Astrocyte of the spinal cord (primary cell): ENCODE data around the gene NRXN3.

Experiments used
- DNase-seq: peaks from one replicate; pipeline ENCODE4 v3.0.0; 2011; ENCODE audit warnings: low read depth, low spot score
- H3K4me3 ChIP-seq: 2 replicates; pipeline ENCODE4 v1.5.1; 2011; ENCODE audit warnings: low read depth, mild to moderate bottlenecking, low read length, moderate library complexity
- in situ Hi-C: cut with HindIII; loops from 2 replicates; pipeline ENCODE4 v1.10.0; 2017; ENCODE audit warnings: low sequenced_read_pairs
- TF ChIP-seq, protein P1 (sequence below): IDR thresholded peaks from 2 replicates; pipeline ENCODE4 v1.5.1; 2012; ENCODE audit warnings: low read depth, mild to moderate bottlenecking, low read length, inconsistent platforms

NRXN3 gene

DNA sequence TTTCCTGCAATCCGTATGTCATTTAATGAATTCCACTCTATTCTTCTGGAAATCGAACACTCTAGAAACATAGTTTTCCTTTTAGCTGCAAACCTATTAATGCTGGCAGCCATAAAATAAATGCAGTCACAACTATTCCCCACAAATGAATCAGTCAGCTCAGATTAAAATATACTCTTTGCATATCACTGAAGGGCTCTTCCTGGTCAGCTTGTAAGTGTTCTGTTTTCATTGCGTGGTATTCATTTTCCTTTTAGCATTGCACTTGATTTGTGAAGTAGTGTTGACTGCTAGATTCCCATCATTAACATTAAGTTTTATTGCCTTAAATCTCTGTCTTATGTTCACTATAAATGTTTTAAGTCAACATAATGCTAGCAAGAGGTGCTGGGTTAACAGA lies 1355.2 kb downstream of the NRXN3 start:
- TF ChIP-seq, protein P1, sequence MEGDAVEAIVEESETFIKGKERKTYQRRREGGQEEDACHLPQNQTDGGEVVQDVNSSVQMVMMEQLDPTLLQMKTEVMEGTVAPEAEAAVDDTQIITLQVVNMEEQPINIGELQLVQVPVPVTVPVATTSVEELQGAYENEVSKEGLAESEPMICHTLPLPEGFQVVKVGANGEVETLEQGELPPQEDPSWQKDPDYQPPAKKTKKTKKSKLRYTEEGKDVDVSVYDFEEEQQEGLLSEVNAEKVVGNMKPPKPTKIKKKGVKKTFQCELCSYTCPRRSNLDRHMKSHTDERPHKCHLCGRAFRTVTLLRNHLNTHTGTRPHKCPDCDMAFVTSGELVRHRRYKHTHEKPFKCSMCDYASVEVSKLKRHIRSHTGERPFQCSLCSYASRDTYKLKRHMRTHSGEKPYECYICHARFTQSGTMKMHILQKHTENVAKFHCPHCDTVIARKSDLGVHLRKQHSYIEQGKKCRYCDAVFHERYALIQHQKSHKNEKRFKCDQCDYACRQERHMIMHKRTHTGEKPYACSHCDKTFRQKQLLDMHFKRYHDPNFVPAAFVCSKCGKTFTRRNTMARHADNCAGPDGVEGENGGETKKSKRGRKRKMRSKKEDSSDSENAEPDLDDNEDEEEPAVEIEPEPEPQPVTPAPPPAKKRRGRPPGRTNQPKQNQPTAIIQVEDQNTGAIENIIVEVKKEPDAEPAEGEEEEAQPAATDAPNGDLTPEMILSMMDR: no peak
- in situ Hi-C loops: no loop called here
- DNase-seq: no peak

GRCh38 chr14:79528828-79529416 lies 1358.7 kb downstream of the NRXN3 start:
- no peak overlapping the region for H3K4me3 ChIP-seq
- DNase-seq: no peak
- in situ Hi-C loops: no loop called here
- TF ChIP-seq, protein P1: no peak

More for the DNA sequence above, 1355.2 kb downstream of the NRXN3 start:
- H3K4me3 ChIP-seq: no peak overlapping the region

DNA sequence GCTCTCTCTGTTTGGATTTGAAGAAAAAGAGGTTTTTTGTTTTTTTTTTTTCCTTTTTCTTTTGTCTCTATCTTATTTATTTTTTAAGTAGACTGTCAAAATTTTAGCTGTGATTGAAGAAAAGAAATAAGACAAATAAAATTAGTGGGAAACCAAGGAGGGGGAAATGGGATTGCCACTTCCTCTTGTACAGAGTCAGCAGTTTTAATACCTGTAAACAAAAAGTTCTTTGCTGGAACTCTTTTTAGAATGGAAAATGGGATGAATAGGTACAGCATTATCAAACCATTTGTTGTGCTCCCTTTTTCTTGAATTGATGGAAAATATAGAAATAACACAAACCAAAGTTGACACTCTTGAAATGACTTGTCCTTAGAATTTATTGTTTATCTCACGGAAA lies 1360.4 kb downstream of the NRXN3 start:
- TF ChIP-seq, protein P1: no peak
- no peak overlapping the region for H3K4me3 ChIP-seq
- no peak for DNase-seq
- in situ Hi-C loops: no loop called here

GRCh38 chr14:79534703-79535353 lies 1364.7 kb downstream of the NRXN3 start:
- in situ Hi-C loops: no loop called here
- TF ChIP-seq, protein P1: no peak
- no peak for DNase-seq
- no peak overlapping the region for H3K4me3 ChIP-seq

DNA sequence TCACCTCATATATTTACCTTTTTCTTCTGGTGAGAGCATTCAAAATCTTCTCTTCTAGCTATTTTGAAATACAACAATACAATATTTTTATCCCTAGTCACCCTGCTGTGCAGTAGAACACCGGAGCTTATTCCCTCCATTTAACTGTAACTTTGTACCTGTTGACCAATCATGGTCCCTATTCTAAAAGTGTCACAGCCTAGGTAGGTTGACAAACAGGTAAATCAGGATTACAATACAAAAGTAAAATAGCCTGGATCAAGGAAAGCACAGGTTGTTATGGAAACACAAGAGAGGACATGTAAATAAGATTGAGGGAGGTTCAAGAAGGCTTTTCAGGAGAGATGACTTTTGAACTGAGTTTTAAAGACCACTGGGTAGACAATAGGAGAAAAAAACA lies 1370.2 kb downstream of the NRXN3 start:
- DNase-seq: no peak
- TF ChIP-seq, protein P1: no peak
- in situ Hi-C loops: no loop called here
- no peak overlapping the region for H3K4me3 ChIP-seq

- in situ Hi-C loops: no loop called here
- TF ChIP-seq, protein P1: no peak
- H3K4me3 ChIP-seq: no peak overlapping the region
- peak; percentile 45 for DNase-seq
Observed at GRCh38 chr14:79542121-79542520, 1371.9 kb downstream of the NRXN3 start.
